HepG2 (cell line): ENCODE data around the gene HES1. TPM values are rescaled to one million over a fixed set of nuclear protein-coding genes. Genes with fewer than 3 reads are reported as not detected.

Experiments
- CREB3 ChIP-seq: sonication (generic); formaldehyde crosslinking; IDR thresholded peaks from 2 replicates; pipeline ENCODE4 v1.5.0; 2020; ENCODE audit warnings: missing genetic modification reagents
- DZIP1 ChIP-seq: sonication (generic); formaldehyde crosslinking; IDR thresholded peaks from 2 replicates; pipeline ENCODE4 v1.5.0; 2020; ENCODE audit warnings: mild to moderate bottlenecking, missing genetic modification reagents
- GTF2F1 ChIP-seq: fragments of 150-350 bp; IDR thresholded peaks from 2 replicates; pipeline ENCODE4 v1.6.1; 2014; ENCODE audit warnings: low read length
- KDM1A ChIP-seq: IDR thresholded peaks from 2 replicates; pipeline ENCODE4 v1.6.1; 2016; ENCODE audit warnings: missing compliant biosample characterization
- MED1 ChIP-seq: sonication (generic); formaldehyde crosslinking; IDR thresholded peaks from 2 replicates; pipeline ENCODE4 v1.4.0; 2020; ENCODE audit warnings: missing genetic modification reagents
- MTA1 ChIP-seq: sonication (generic); formaldehyde crosslinking; IDR thresholded peaks from 2 replicates; pipeline ENCODE4 v1.4.0; 2020; ENCODE audit warnings: missing genetic modification reagents, mild to moderate bottlenecking, borderline replicate concordance
- NCOA5 ChIP-seq: sonication (generic); formaldehyde crosslinking; IDR thresholded peaks from 2 replicates; pipeline ENCODE4 v1.4.0; 2020; ENCODE audit warnings: missing genetic modification reagents
- NFIB ChIP-seq: sonication (generic); formaldehyde crosslinking; IDR thresholded peaks from 2 replicates; pipeline ENCODE4 v1.9.0; 2021; ENCODE audit warnings: missing genetic modification reagents, mild to moderate bottlenecking, borderline replicate concordance
- PAF1 ChIP-seq: IDR thresholded peaks from 2 replicates; pipeline ENCODE4 v1.6.1; 2016; ENCODE audit warnings: missing genetic modification reagents, missing compliant biosample characterization
- RCOR2 ChIP-seq: IDR thresholded peaks from 2 replicates; pipeline ENCODE4 v1.6.1; 2016; ENCODE audit warnings: missing biosample characterization, missing genetic modification reagents
- SKIL ChIP-seq: sonication (generic); formaldehyde crosslinking; IDR thresholded peaks from 2 replicates; pipeline ENCODE4 v1.8.0; 2022; ENCODE audit warnings: missing genetic modification reagents, mild to moderate bottlenecking, moderate library complexity, borderline replicate concordance
- SRF ChIP-seq: IDR thresholded peaks from 2 replicates; pipeline ENCODE4 v1.6.1; 2011; ENCODE audit warnings: mild to moderate bottlenecking, low read depth, low read length, moderate library complexity
- TBP ChIP-seq: sonication (generic); formaldehyde crosslinking; IDR thresholded peaks from 2 replicates; pipeline ENCODE4 v1.5.0; 2020; ENCODE audit warnings: missing genetic modification reagents
- ZBTB8A ChIP-seq: sonication (generic); formaldehyde crosslinking; IDR thresholded peaks from 2 replicates; pipeline ENCODE4 v1.4.0; 2020; ENCODE audit warnings: mild to moderate bottlenecking, low read depth, missing genetic modification reagents, borderline replicate concordance
- ZC3H13 ChIP-seq: sonication (generic); formaldehyde crosslinking; IDR thresholded peaks from 2 replicates; pipeline ENCODE4 v1.8.1; 2023; ENCODE audit warnings: mild to moderate bottlenecking, missing genetic modification reagents, moderate library complexity
- ZFP90 ChIP-seq: sonication (generic); formaldehyde crosslinking; IDR thresholded peaks from 2 replicates; pipeline ENCODE4 v1.8.0; 2022; ENCODE audit warnings: missing genetic modification reagents, mild to moderate bottlenecking, inconsistent platforms, borderline replicate concordance
- ZNF547 ChIP-seq: sonication (generic); formaldehyde crosslinking; IDR thresholded peaks from 2 replicates; pipeline ENCODE4 v1.5.1; 2020; ENCODE audit warnings: mild to moderate bottlenecking, missing genetic modification reagents
- ZNF562 ChIP-seq: sonication (generic); formaldehyde crosslinking; IDR thresholded peaks from 2 replicates; pipeline ENCODE4 v1.8.0; 2022; ENCODE audit warnings: missing genetic modification reagents, borderline replicate concordance
- ZNF800 ChIP-seq: sonication (generic); formaldehyde crosslinking; IDR thresholded peaks from 2 replicates; pipeline ENCODE4 v1.4.0; 2020; ENCODE audit warnings: missing genetic modification reagents
- ZSCAN5A ChIP-seq: sonication (generic); formaldehyde crosslinking; IDR thresholded peaks from 2 replicates; pipeline ENCODE4 v1.8.0; 2022; ENCODE audit warnings: mild to moderate bottlenecking, missing genetic modification reagents, borderline replicate concordance
- polyA plus RNA-seq, 8 experiments: library from polyadenylated mRNA; depleted of rRNA in 3 of 8; stranded (reverse) in 7 of 8; unstranded in 1 of 8; fragments of >200 nt; fragmentation: Illumina TruSeq in 4 of 8; extraction: Trizol in 4 of 8; gene quantifications; 2 replicates each; pipeline versions ENCODE4 v1.2.1 to v1.2.3, GENCODE V29; 2011 to 2016; ENCODE audit warnings: low read depth in 4 of 8, missing spikeins in 1 of 8, mixed read lengths in 1 of 8; ENCODE audit not compliant: insufficient read depth in 1 of 8
- total RNA-seq, 5 experiments: library from RNA; depleted of rRNA; stranded (reverse); fragments of >200 nt; fragmentation: Illumina TruSeq; extraction: Trizol; gene quantifications; 2 replicates each; pipeline ENCODE4 v1.2.3, GENCODE V29; 2016; ENCODE audit warnings: low read depth in 1 of 5

HES1 gene
- total and polyA plus RNA-seq, 2 of the 13 experiments (the other 11 are each of a cell fraction or from before 2014, with no cell fraction given): 15.4 to 19.8 TPM

- TF ChIP-seq CREB3 (CRISPR knock-in tag) (no peak), ZC3H13 (CRISPR knock-in tag) (no peak), SRF (no peak), ZFP90 (0 out of 2 replicates have a peak, but pooled peaks have one; percentile 32), ZNF547 (CRISPR knock-in tag) (no peak), MTA1 (no peak; the same call in 1 of the 2 replicates), GTF2F1 (no peak), ZNF562 (CRISPR knock-in tag) (no peak), DZIP1 (CRISPR knock-in tag) (no peak), NCOA5 (no peak), SKIL (CRISPR knock-in tag) (peak; percentile 86), RCOR2 (CRISPR knock-in tag) (peak; percentile 24; the same call in 1 of the 2 replicates), TBP (CRISPR knock-in tag) (no peak), ZSCAN5A (no peak), PAF1 (CRISPR knock-in tag) (no peak), KDM1A (CRISPR knock-in tag) (no peak), MED1 (CRISPR knock-in tag) (peak; percentile 88), NFIB (CRISPR knock-in tag) (no peak), ZBTB8A (CRISPR knock-in tag) (no peak), ZNF800 (CRISPR knock-in tag) (no peak)
These were observed 23.5 kb upstream of the HES1 start (continued) for GRCh38 chr3:194112120-194113106.
